GM06990 (cell line): Measurements from ENCODE around the gene ANKS1B.

ENCODE experiments used
- DNase-seq: peaks from one replicate; pipeline ENCODE4 v3.0.0-alpha.2; 2011; ENCODE audit not compliant: insufficient read length; ENCODE audit errors: extremely low read depth
- H3K27me3 ChIP-seq: replicated peaks from 2 replicates; pipeline ENCODE4 v1.6.0; 2011; ENCODE audit warnings: low read length; ENCODE audit not compliant: control insufficient read depth, insufficient read depth
- H3K36me3 ChIP-seq: 2 replicates; pipeline ENCODE4 v1.5.1; 2011; ENCODE audit warnings: low read length; ENCODE audit not compliant: control insufficient read depth, insufficient read depth
- H3K4me3 ChIP-seq: replicated peaks from 2 replicates; pipeline ENCODE4 v1.5.1; 2011; ENCODE audit warnings: low read depth, mild to moderate bottlenecking, control low read depth, low read length
- TF ChIP-seq, protein P1 (sequence below): IDR thresholded peaks from 2 replicates; pipeline ENCODE4 v1.5.1; 2011; ENCODE audit warnings: low read length, control low read depth, mild to moderate bottlenecking, inconsistent platforms; ENCODE audit not compliant: insufficient read depth, poor library complexity, severe bottlenecking

ANKS1B gene

GRCh38 chr12:99861731-99862130, 123.0 kb downstream of the ANKS1B start:
- no peaks in the 10 kb centered on the region for H3K36me3 ChIP-seq
- H3K4me3 ChIP-seq: no peak overlapping the region
- DNase-seq: no peak
- H3K27me3 ChIP-seq: no peaks in the 10 kb centered on the region
- TF ChIP-seq, protein P1, sequence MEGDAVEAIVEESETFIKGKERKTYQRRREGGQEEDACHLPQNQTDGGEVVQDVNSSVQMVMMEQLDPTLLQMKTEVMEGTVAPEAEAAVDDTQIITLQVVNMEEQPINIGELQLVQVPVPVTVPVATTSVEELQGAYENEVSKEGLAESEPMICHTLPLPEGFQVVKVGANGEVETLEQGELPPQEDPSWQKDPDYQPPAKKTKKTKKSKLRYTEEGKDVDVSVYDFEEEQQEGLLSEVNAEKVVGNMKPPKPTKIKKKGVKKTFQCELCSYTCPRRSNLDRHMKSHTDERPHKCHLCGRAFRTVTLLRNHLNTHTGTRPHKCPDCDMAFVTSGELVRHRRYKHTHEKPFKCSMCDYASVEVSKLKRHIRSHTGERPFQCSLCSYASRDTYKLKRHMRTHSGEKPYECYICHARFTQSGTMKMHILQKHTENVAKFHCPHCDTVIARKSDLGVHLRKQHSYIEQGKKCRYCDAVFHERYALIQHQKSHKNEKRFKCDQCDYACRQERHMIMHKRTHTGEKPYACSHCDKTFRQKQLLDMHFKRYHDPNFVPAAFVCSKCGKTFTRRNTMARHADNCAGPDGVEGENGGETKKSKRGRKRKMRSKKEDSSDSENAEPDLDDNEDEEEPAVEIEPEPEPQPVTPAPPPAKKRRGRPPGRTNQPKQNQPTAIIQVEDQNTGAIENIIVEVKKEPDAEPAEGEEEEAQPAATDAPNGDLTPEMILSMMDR: no peak

DNA sequence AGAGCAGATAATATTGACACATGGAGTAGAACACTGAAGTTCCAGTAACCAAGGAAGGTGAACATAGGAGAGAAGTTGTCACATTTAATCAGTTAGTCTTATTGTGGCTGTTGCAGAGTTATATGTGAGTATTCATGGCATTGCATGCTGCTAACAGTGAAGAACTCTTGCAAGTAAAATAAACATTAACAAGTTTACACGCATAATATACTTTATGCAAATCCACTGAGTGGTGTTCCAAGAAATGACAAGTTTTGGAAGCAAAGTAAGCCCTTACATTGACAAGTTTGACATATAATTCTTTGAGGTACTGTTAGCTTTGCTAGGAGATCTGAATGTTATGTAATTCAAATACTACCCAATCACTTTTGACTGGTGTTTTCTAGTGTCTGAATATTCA, 125.6 kb downstream of the ANKS1B start:
- Histone ChIP-seq H3K4me3 (no peak overlapping the region), H3K36me3 (no peaks in the 10 kb centered on the region), H3K27me3 (no peaks in the 10 kb centered on the region)
- no peak for DNase-seq
- TF ChIP-seq, protein P1: no peak

- no peak for DNase-seq
- H3K27me3 ChIP-seq: no peaks in the 10 kb centered on the region
- no peak overlapping the region for H3K4me3 ChIP-seq
- H3K36me3 ChIP-seq: no peaks in the 10 kb centered on the region
- TF ChIP-seq, protein P1: no peak
These were observed 132.1 kb downstream of the ANKS1B start for GRCh38 chr12:99852666-99853065.

DNA sequence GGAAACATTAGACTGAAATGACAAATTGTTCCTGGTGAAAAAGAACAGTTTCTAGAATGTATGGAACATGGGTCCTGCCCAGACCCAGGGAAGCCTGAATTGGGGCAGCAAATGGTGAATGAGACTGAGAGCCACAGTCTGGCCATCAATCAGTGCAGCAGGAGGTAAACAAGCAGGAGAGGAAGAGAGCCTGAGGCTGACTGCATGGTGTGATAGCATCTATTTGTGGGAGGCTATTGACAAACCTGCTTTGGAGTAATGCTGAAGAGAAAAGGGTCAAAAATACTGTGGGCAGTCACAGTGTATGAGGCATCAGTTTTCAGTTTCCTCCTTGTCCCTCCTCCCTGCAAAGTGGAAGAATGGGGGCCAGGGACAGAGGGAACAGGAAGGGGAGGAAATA, 136.8 kb downstream of the ANKS1B start:
- H3K36me3 ChIP-seq: no peaks in the 10 kb centered on the region
- H3K27me3 ChIP-seq: no peaks in the 10 kb centered on the region; the same call in 1 of the 2 replicates
- TF ChIP-seq, protein P1: no peak
- H3K4me3 ChIP-seq: no peak overlapping the region
- DNase-seq: no peak

DNA sequence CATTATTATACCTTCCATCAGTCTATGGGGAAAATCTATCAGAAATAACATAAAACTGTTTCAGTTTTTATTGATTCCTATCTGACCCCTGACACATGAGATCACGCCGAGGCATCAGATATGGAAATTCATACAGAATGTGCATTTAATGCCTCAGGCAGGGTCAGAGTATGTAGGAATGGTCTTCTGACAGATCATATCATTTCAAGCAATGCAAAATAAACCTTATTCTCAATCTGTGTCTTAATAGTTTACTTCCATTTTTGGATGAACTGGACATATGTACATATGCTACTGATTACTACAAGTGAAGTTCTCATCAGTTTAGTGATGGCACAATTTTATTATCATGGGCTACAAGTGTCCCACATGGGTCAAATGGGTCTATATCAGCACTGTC, 150.0 kb downstream of the ANKS1B start:
- TF ChIP-seq, protein P1: no peak
- H3K27me3 ChIP-seq: no peaks in the 10 kb centered on the region
- H3K4me3 ChIP-seq: no peak overlapping the region
- no peaks in the 10 kb centered on the region for H3K36me3 ChIP-seq
- DNase-seq: no peak

- Histone ChIP-seq H3K36me3 (no peaks in the 10 kb centered on the region), H3K27me3 (no peaks in the 10 kb centered on the region), H3K4me3 (no peak overlapping the region)
- TF ChIP-seq, protein P1: no peak
- DNase-seq: no peak
These were observed 151.3 kb downstream of the ANKS1B start for GRCh38 chr12:99833397-99833796.
